Smooth muscle cell (in vitro differentiated cells): ENCODE measurements around the gene DPM2. TPM values are rescaled to one million over a fixed set of nuclear protein-coding genes. Genes with fewer than 3 reads are reported as not detected.

Experiments
- DNase-seq: peaks from one replicate; lab custom pipeline; 2025; ENCODE audit not compliant: unreplicated experiment; lab: John Stamatoyannopoulos, UW
- H2AFZ ChIP-seq: fragments of 200-600 bp; sonication (generic); 2 replicates; pipeline ENCODE4 v1.6.0; 2016; ENCODE audit warnings: antibody characterized with exemption, low read depth, mild to moderate bottlenecking
- H3F3A ChIP-seq: fragments of 200-600 bp; sonication (generic); 2 replicates; pipeline ENCODE4 v1.6.0; 2017; ENCODE audit warnings: antibody characterized with exemption, low read depth
- H3K27ac ChIP-seq: fragments of 200-600 bp; sonication (generic); 2 replicates; pipeline ENCODE4 v1.5.1; 2016; ENCODE audit warnings: low read depth, mild to moderate bottlenecking
- H3K27me3 ChIP-seq: fragments of 200-600 bp; sonication (generic); 2 replicates; pipeline ENCODE4 v1.6.1; 2016; ENCODE audit warnings: low read depth, mild to moderate bottlenecking
- H3K36me3 ChIP-seq: fragments of 200-600 bp; sonication (generic); 2 replicates; pipeline ENCODE4 v1.5.1; 2016; ENCODE audit warnings: low read depth
- H3K4me1 ChIP-seq: fragments of 200-600 bp; sonication (generic); 2 replicates; pipeline ENCODE4 v1.5.1; 2016; ENCODE audit warnings: low read depth
- H3K4me2 ChIP-seq: fragments of 200-600 bp; sonication (generic); 2 replicates; pipeline ENCODE4 v1.6.0; 2016; ENCODE audit warnings: mild to moderate bottlenecking
- H3K4me3 ChIP-seq: fragments of 200-600 bp; sonication (generic); 2 replicates; pipeline ENCODE4 v1.5.1; 2016; ENCODE audit warnings: mild to moderate bottlenecking
- H3K79me2 ChIP-seq: fragments of 200-600 bp; sonication (generic); 2 replicates; pipeline ENCODE4 v1.6.0; 2016; ENCODE audit warnings: low read depth, mild to moderate bottlenecking
- H3K9ac ChIP-seq: fragments of 200-600 bp; sonication (generic); 2 replicates; pipeline ENCODE4 v1.6.0; 2016; ENCODE audit warnings: low read depth
- H3K9me3 ChIP-seq: fragments of 200-600 bp; sonication (generic); replicated peaks from 2 replicates; pipeline ENCODE4 v1.5.1; 2016; ENCODE audit warnings: low read depth
- H4K20me1 ChIP-seq: fragments of 200-600 bp; sonication (generic); 2 replicates; pipeline ENCODE4 v1.6.0; 2016; ENCODE audit warnings: low read depth
- WGBS: methylation state at CpG from one replicate; pipeline ENCODE4 v1.1.7; 2016; ENCODE audit warnings: low lambda C conversion rate; 5-methylcytosine and 5-hydroxymethylcytosine counted together
- polyA plus RNA-seq: library from polyadenylated mRNA; unstranded; fragments of >200 nt; fragmentation: Nextera tagmentation; extraction: Ambion mirVana; gene quantifications from 2 replicates; pipeline ENCODE4 v1.2.1, GENCODE V29; 2016
- total RNA-seq: library from RNA; depleted of rRNA; stranded (reverse); fragments of >200 nt; gene quantifications from 2 replicates; pipeline ENCODE4 v1.2.3, GENCODE V29; 2014
- TF ChIP-seq, protein P1 (sequence below): fragments of 200-600 bp; sonication (generic); IDR thresholded peaks from 2 replicates; pipeline ENCODE4 v1.5.1; 2017; ENCODE audit warnings: borderline replicate concordance, mild to moderate bottlenecking, antibody characterized with exemption; ENCODE audit not compliant: insufficient read depth, poor library complexity, severe bottlenecking

Gene DPM2
- total and polyA plus RNA-seq, 2 experiments from 2014 or later = 23.6 to 68.5 TPM

- 87% methylated on average over 8 of the region's 8 CpGs for WGBS
- peaks cover 4% of the 10 kb centered on the region for H3K4me1 ChIP-seq
- no peaks in the 10 kb centered on the region for H3K36me3 ChIP-seq
- no peaks in the 10 kb centered on the region for H3K27me3 ChIP-seq
- no peaks in the 10 kb centered on the region for H3K9me3 ChIP-seq
- no peak for DNase-seq
- peak overlapping the region; percentile 9 for H3K4me2 ChIP-seq
- H3F3A ChIP-seq = peaks cover 14% of the 10 kb centered on the region
- no peak overlapping the region for H3K9ac ChIP-seq
- no peaks in the 10 kb centered on the region for H3K79me2 ChIP-seq
- no peak overlapping the region for H2AFZ ChIP-seq
- TF ChIP-seq, protein P1, sequence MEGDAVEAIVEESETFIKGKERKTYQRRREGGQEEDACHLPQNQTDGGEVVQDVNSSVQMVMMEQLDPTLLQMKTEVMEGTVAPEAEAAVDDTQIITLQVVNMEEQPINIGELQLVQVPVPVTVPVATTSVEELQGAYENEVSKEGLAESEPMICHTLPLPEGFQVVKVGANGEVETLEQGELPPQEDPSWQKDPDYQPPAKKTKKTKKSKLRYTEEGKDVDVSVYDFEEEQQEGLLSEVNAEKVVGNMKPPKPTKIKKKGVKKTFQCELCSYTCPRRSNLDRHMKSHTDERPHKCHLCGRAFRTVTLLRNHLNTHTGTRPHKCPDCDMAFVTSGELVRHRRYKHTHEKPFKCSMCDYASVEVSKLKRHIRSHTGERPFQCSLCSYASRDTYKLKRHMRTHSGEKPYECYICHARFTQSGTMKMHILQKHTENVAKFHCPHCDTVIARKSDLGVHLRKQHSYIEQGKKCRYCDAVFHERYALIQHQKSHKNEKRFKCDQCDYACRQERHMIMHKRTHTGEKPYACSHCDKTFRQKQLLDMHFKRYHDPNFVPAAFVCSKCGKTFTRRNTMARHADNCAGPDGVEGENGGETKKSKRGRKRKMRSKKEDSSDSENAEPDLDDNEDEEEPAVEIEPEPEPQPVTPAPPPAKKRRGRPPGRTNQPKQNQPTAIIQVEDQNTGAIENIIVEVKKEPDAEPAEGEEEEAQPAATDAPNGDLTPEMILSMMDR = no peak
- no peak overlapping the region for H3K4me3 ChIP-seq
- H3K27ac ChIP-seq = peak overlapping the region; percentile 75
- H4K20me1 ChIP-seq = no peaks in the 10 kb centered on the region
These were observed 19.2 kb downstream of the DPM2 start for GRCh38 chr9:127918183-127919107.

- Histone ChIP-seq H3K9ac (no peak overlapping the region), H3K27ac (no peak overlapping the region), H3K79me2 (no peaks in the 10 kb centered on the region), H3K27me3 (no peaks in the 10 kb centered on the region), H4K20me1 (no peaks in the 10 kb centered on the region), H3K4me1 (peaks cover 4% of the 10 kb centered on the region), H3F3A (peaks cover 11% of the 10 kb centered on the region), H2AFZ (no peak overlapping the region), H3K9me3 (no peaks in the 10 kb centered on the region), H3K36me3 (no peaks in the 10 kb centered on the region), H3K4me3 (no peak overlapping the region), H3K4me2 (peak overlapping the region; percentile 68)
- WGBS = 90% methylated on average over 6 of the region's 6 CpGs
- TF ChIP-seq, protein P1 = no peak
- DNase-seq = no peak
These were observed 20.1 kb downstream of the DPM2 start for GRCh38 chr9:127917603-127918002.

DNA sequence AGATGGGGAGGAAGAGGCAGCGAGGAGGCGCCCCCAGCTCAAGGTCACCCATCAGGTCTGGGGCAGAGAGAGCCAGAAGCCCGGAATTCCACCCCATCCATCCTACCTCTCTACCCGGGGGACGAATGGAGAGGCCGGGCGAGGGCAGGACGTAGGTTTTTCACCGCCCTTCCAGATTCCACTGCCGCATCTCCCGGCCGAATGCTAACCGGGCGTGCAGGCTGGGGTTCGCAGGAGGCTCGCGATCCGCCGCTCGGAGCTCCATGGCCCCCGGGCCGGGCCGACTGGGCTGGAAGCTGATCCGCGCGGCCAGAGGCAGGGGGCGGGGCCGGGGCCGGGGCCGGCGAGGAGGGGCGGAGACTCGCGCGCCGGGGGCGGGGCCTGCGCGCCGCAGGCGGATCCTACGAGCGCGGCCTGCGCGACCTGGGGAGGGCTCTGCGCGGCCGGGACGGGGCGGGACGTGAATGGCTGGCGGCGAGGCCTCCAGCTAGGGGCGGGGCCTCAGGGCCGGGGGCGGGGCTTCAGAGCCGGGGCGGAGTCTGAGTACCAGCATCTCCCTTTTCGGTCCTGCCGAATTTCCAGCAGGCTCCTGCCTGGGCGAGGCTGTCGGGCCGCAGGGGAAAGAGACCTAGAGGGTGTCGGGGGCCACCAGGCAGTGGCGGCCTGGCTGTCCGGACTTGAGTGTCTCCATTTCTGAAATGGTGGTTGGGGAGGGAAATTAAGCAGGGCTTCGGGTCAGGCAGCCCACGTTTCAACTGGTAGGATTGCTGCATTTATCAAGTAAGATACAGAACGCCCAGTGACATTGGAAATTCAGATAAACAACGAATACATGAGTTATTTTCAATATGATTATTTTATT lies 20.7 kb downstream of the DPM2 start, which contains the start of gene ST6GALNAC4:
Gene ST6GALNAC4, minus strand, starts transcription at position 322 of the 862 bp plus-strand sequence. CDS start 622 bp downstream, outside the sequence.
- no peaks in the 10 kb centered on the region for H4K20me1 ChIP-seq
- H3K4me1 ChIP-seq = peaks cover 4% of the 10 kb centered on the region
- no peaks in the 10 kb centered on the region for H3K36me3 ChIP-seq
- H3K79me2 ChIP-seq = no peaks in the 10 kb centered on the region
- H3K9ac ChIP-seq = no peak within 1 kb of the TSS
- DNase-seq = peak; percentile 95
- TF ChIP-seq, protein P1 = no peak
- peaks cover 11% of the 10 kb centered on the region for H3F3A ChIP-seq
- no peaks in the 10 kb centered on the region for H3K27me3 ChIP-seq
- H2AFZ ChIP-seq = peak within 1 kb of the TSS; percentile 79
- H3K9me3 ChIP-seq = no peaks in the 10 kb centered on the region
- 8% methylated on average over 41 of the region's 71 CpGs for WGBS
- H3K27ac ChIP-seq = no peak within 1 kb of the TSS
- H3K4me3 ChIP-seq = peak within 1 kb of the TSS; percentile 61
- peak within 1 kb of the TSS; percentile 89 for H3K4me2 ChIP-seq
